Limb (tissue), 2 donors: ENCODE measurements around the gene SLC22A8.
"Not testable (repeated sequence)": the region's sequence is repeated elsewhere in the genome, so short reads cannot be mapped to it uniquely, and the experiment has no call there.

Experiments used
- DNase-seq, 2 donors: peaks; one replicate each; pipeline ENCODE4 v3.0.0-alpha.2; 2016; ENCODE audit errors: extremely low spot score in 2 of 2

SLC22A8 gene

GRCh38 chr11:62988276-62988675 lies 27.4 kb downstream of the SLC22A8 start:
- no peak for DNase-seq

- DNase-seq = no peak
Observed at GRCh38 chr11:62985041-62985750, 30.4 kb downstream of the SLC22A8 start.

- DNase-seq = no peak
Observed at GRCh38 chr11:62984451-62984991, 31.1 kb downstream of the SLC22A8 start, which contains the start of gene SLC22A6. Gene SLC22A6 (minus strand): TSS chr11:62984967. CDS start chr11:62984690, 277 bp downstream.

GRCh38 chr11:62983536-62984199 lies 32.0 kb downstream of the SLC22A8 start:
- no peak for DNase-seq

GRCh38 chr11:62981743-62982142 lies 33.9 kb downstream of the SLC22A8 start:
- no peak for DNase-seq

GRCh38 chr11:62980133-62980760 lies 35.4 kb downstream of the SLC22A8 start:
- DNase-seq = no peak

GRCh38 chr11:62976109-62976508 lies 39.5 kb downstream of the SLC22A8 start:
- no peak for DNase-seq

GRCh38 chr11:62974848-62975522 lies 40.7 kb downstream of the SLC22A8 start:
- peak; percentile 19 to 67 for DNase-seq

GRCh38 chr11:62965574-62965973 lies 50.1 kb downstream of the SLC22A8 start:
- DNase-seq = no peak

- no peak for DNase-seq
Observed at GRCh38 chr11:62962391-62962790, 53.2 kb downstream of the SLC22A8 start.

GRCh38 chr11:62961017-62961570 lies 54.5 kb downstream of the SLC22A8 start:
- DNase-seq = no peak

- no peak for DNase-seq
Observed at GRCh38 chr11:62959422-62959980, 56.1 kb downstream of the SLC22A8 start.

GRCh38 chr11:62958547-62959421 lies 56.9 kb downstream of the SLC22A8 start:
- peak; percentile 78 to 89 for DNase-seq

GRCh38 chr11:62957147-62957546 lies 58.5 kb downstream of the SLC22A8 start:
- no peak for DNase-seq

- no peak for DNase-seq
Observed at GRCh38 chr11:62954478-62954877, 61.2 kb downstream of the SLC22A8 start.

GRCh38 chr11:62953811-62954210 lies 61.8 kb downstream of the SLC22A8 start:
- DNase-seq = no peak

GRCh38 chr11:62948765-62949320 lies 66.8 kb downstream of the SLC22A8 start:
- no peak for DNase-seq

GRCh38 chr11:62945538-62945937 lies 70.1 kb downstream of the SLC22A8 start:
- DNase-seq = not testable (repeated sequence)
